Measurements from ENCODE around the gene PELI3.

Gene PELI3

DNA sequence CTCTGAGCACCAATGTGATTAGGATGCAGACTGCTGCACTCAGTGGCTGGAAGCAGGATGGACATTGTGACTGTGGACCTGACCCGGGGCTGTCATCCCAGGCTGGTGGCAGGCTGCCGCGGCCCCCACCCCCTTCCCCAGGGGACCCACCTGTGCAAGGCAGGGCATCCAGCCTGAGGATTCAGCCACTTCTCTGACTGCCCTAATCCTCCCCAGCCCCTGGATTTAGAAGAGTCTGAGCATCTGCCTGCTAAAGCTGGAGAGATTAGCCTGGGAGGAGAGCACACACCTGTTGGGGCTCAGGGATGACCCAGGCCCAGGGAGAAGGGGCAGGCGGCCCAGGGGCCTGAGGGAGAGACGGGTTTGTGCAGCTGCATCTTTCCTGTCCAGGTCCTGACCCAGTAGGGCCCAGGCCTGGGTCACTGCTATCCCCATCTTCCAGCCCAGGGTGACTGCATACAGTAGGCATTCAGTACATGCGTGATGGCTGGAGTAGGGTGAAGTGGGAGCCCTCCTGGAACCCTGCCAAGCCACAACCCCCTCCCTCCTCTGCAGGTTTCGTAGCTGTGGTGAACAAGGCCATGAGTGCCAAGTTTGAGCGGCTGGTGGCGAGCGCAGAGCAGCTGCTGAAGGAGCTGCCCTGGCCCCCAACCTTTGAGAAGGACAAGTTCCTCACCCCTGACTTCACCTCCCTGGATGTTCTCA lies 25.6 kb downstream of the PELI3 start:
- Histone ChIP-seq H3K27ac (ENCODE audit: low read length) (no peak overlapping the region), H3K27me3 (ENCODE audit: insufficient read depth, low read length, poor library complexity) (no peaks in the 10 kb centered on the region), H3K9ac (ENCODE audit: low read depth, low read length) (no peak overlapping the region), H3K36me3 (ENCODE audit: insufficient read depth, low read length) (peaks cover 80% of the 10 kb centered on the region), H3K9me3 (ENCODE audit: insufficient read depth, low read length, severe bottlenecking) (no peaks in the 10 kb centered on the region), H3K4me3 (ENCODE audit: low read depth in 1 of 2, low read length in 2 of 2) (no peak overlapping the region), H3K4me1 (ENCODE audit: insufficient read depth, low read length) (no peaks in the 10 kb centered on the region), H3K4me2 (ENCODE audit: insufficient read depth, low read length) (no peak overlapping the region), H2AFZ (ENCODE audit: low read depth, low read length) (no peak overlapping the region), H3K79me2 (ENCODE audit: insufficient read depth, low read length) (no peaks in the 10 kb centered on the region), H4K20me1 (ENCODE audit: insufficient read depth, low read length) (peaks cover 6% of the 10 kb centered on the region)
- peak; percentile 62 for ATAC-seq (ENCODE audit: insufficient read depth, low read depth)
- TF ChIP-seq, protein P1, sequence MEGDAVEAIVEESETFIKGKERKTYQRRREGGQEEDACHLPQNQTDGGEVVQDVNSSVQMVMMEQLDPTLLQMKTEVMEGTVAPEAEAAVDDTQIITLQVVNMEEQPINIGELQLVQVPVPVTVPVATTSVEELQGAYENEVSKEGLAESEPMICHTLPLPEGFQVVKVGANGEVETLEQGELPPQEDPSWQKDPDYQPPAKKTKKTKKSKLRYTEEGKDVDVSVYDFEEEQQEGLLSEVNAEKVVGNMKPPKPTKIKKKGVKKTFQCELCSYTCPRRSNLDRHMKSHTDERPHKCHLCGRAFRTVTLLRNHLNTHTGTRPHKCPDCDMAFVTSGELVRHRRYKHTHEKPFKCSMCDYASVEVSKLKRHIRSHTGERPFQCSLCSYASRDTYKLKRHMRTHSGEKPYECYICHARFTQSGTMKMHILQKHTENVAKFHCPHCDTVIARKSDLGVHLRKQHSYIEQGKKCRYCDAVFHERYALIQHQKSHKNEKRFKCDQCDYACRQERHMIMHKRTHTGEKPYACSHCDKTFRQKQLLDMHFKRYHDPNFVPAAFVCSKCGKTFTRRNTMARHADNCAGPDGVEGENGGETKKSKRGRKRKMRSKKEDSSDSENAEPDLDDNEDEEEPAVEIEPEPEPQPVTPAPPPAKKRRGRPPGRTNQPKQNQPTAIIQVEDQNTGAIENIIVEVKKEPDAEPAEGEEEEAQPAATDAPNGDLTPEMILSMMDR (IDR thresholded peaks at IDR 0.05; ENCODE audit: borderline replicate concordance, extremely low read depth, low read length, poor library complexity, severe bottlenecking), result no peak
- TF ChIP-seq EZH2 (IDR thresholded peaks at IDR 0.05; ENCODE audit: borderline replicate concordance, low read depth, low read length, severe bottlenecking), result no peak
- peak; percentile 44 for DNase-seq

DNA sequence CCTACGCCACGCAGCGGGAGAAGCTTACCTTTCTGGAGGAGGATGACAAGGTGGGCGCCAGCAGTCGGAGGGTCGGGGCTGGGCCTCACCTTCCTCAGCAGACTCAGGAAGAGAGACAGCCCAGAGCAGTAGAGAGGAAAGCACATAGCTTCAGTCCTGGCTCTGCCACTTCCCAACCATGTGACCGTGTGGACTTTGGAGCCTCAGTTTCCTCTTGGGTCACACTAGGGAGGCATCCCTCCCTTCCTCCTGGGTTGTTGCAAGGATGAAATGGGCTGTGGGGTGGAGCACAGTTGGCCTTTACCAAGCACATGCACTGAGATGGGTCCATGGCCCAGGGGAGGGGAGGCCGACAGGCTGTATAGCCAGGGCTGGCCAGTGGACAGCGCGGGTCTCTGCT lies 26.4 kb downstream of the PELI3 start:
- no peak overlapping the region for H2AFZ ChIP-seq (ENCODE audit: low read depth, low read length)
- no peak overlapping the region for H3K4me3 ChIP-seq (ENCODE audit: low read depth in 1 of 2, low read length in 2 of 2)

DNA sequence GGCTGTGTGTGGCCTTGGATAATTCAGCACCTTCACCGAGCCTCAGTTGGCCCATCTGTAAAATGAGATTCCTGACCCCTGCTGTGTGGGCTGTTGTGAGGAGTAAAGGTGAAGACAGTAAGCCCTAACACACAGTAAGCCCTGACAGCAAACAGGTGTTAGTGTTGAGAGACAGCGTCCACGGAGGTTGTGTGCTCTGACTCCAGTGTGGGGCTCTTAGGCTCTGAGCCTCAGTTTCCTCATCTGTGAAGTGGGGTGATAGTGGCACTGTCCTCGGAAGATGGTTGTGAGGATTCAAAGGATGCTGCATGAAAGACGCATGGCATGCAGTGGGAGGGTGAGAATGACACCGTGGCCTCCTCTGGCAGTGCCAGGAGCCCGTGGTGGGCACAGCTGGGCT lies 27.8 kb downstream of the PELI3 start:
- ATAC-seq (ENCODE audit: insufficient read depth, low read depth) (no peak), DNase-seq (no peak)
- no peak overlapping the region for H3K27ac ChIP-seq (ENCODE audit: low read length)
- H3K79me2 ChIP-seq (ENCODE audit: insufficient read depth, low read length), result no peaks in the 10 kb centered on the region
- H3K9me3 ChIP-seq (ENCODE audit: insufficient read depth, low read length, severe bottlenecking), result no peaks in the 10 kb centered on the region
- no peaks in the 10 kb centered on the region for H3K27me3 ChIP-seq (ENCODE audit: insufficient read depth, low read length, poor library complexity)
- H3K4me1 ChIP-seq (ENCODE audit: insufficient read depth, low read length), result no peaks in the 10 kb centered on the region
- H3K4me3 ChIP-seq (ENCODE audit: low read depth in 1 of 2, low read length in 2 of 2), result no peak overlapping the region
- TF ChIP-seq, protein P1 (IDR thresholded peaks at IDR 0.05; ENCODE audit: borderline replicate concordance, extremely low read depth, low read length, poor library complexity, severe bottlenecking), result no peak
- no peak for TF ChIP-seq EZH2 (IDR thresholded peaks at IDR 0.05; ENCODE audit: borderline replicate concordance, low read depth, low read length, severe bottlenecking)
- peaks cover 69% of the 10 kb centered on the region for H3K36me3 ChIP-seq (ENCODE audit: insufficient read depth, low read length)
- H3K4me2 ChIP-seq (ENCODE audit: insufficient read depth, low read length), result no peak overlapping the region
- no peak overlapping the region for H3K9ac ChIP-seq (ENCODE audit: low read depth, low read length)
- H2AFZ ChIP-seq (ENCODE audit: low read depth, low read length), result no peak overlapping the region
- H4K20me1 ChIP-seq (ENCODE audit: insufficient read depth, low read length), result peaks cover 6% of the 10 kb centered on the region

More for the DNA sequence above, 26.4 kb downstream of the PELI3 start:
- Histone ChIP-seq H3K9me3 (ENCODE audit: insufficient read depth, low read length, severe bottlenecking) (no peaks in the 10 kb centered on the region), H3K36me3 (ENCODE audit: insufficient read depth, low read length) (peaks cover 75% of the 10 kb centered on the region), H4K20me1 (ENCODE audit: insufficient read depth, low read length) (peaks cover 6% of the 10 kb centered on the region), H3K9ac (ENCODE audit: low read depth, low read length) (no peak overlapping the region), H3K79me2 (ENCODE audit: insufficient read depth, low read length) (no peaks in the 10 kb centered on the region), H3K27me3 (ENCODE audit: insufficient read depth, low read length, poor library complexity) (no peaks in the 10 kb centered on the region), H3K27ac (ENCODE audit: low read length) (no peak overlapping the region), H3K4me1 (ENCODE audit: insufficient read depth, low read length) (no peaks in the 10 kb centered on the region), H3K4me2 (ENCODE audit: insufficient read depth, low read length) (no peak overlapping the region)
- TF ChIP-seq EZH2 (IDR thresholded peaks at IDR 0.05; ENCODE audit: borderline replicate concordance, low read depth, low read length, severe bottlenecking), result no peak
- TF ChIP-seq, protein P1 (IDR thresholded peaks at IDR 0.05; ENCODE audit: borderline replicate concordance, extremely low read depth, low read length, poor library complexity, severe bottlenecking), result no peak
- ATAC-seq (ENCODE audit: insufficient read depth, low read depth) (no peak), DNase-seq (no peak)

Data from DND-41 (cell line).